Right atrium auricular region (tissue), 2 donors: ENCODE results near the gene CIBAR2. TPM values are rescaled to one million over a fixed set of nuclear protein-coding genes. Genes with fewer than 3 reads are reported as not detected.

Experiments
- DNase-seq: peaks from one replicate; pipeline ENCODE4 v3.0.0-alpha.2; 2019; ENCODE audit warnings: low spot score
- H3K27ac ChIP-seq, 2 donors: fragments of 200-600 bp; sonication (generic); 1 replicate in 1 of 2; 2 replicates in 1 of 2; pipeline ENCODE4 v1.5.1; 2016 to 2019
- H3K27me3 ChIP-seq, 2 donors: fragments of 200-600 bp; sonication (generic); one replicate each; pipeline versions ENCODE4 v1.5.1 to v1.6.0; 2017 to 2019
- H3K36me3 ChIP-seq: fragments of 200-600 bp; sonication (generic); one replicate; pipeline ENCODE4 v1.5.1; 2016
- H3K4me1 ChIP-seq, 2 donors: fragments of 200-600 bp; sonication (generic); one replicate each; pipeline versions ENCODE4 v1.5.1 to v1.6.0; 2017 to 2019
- H3K4me3 ChIP-seq, 2 donors: fragments of 200-600 bp; sonication (generic); 1 replicate in 1 of 2; 2 replicates in 1 of 2; pipeline ENCODE4 v1.5.1; 2017 to 2019; ENCODE audit warnings: mild to moderate bottlenecking in 1 of 2, moderate library complexity in 1 of 2
- H3K9me3 ChIP-seq, 2 donors: fragments of 200-600 bp; sonication (generic); one replicate each; pipeline ENCODE4 v1.5.1; 2019
- total RNA-seq, 2 donors: library from RNA; depleted of rRNA; stranded (reverse); fragments of >200 nt; gene quantifications; one replicate each; pipeline ENCODE4 v1.1.0, GENCODE V29; 2016
- TF ChIP-seq, protein P1 (sequence below), 2 donors: fragments of 200-600 bp; sonication (generic); IDR thresholded peaks; one replicate each; pipeline ENCODE4 v1.5.1; 2019; ENCODE audit warnings: antibody characterized with exemption in 2 of 2

CIBAR2 gene
- total RNA-seq, 2 donors from 2014 or later, result not detected

DNA sequence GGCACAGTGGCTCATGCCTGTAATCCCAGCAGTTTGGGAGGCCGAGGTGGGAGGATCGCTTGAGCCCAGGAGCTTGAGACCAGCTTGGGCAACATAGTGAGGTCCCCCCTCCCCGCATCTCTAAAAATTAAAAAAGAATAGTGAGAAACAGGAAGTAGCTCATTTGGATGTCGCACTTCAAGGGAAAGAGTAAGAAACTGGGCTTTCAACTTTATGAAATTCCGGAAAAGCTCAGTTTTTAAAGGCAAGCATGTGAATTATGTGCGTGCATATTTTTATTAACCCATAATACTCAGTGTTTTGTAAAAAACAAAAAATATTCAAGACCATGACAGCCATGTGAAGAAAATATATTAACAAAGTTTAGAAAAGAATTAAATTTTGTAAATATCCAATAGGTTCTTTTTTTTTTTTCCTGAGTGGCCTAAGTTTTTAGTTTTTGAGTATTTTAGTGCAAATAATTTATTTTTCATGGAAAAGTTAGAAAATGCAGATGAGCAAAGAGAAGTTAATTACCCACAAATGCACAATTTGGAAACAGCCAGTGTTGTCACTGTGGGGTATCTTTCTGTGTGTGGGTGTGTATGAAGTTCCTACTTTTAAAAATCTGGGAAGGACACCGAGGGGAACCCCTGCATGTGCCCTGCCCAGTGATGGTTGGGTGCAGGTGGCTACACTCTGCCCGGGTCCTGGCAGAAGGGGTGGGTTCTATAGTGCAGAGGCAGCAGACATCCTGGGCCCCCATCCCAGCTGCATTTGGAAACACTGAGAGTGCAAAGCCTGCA lies 40.0 kb downstream of the CIBAR2 start:
- no peaks in the 10 kb centered on the region for H3K27me3 ChIP-seq
- TF ChIP-seq, protein P1, sequence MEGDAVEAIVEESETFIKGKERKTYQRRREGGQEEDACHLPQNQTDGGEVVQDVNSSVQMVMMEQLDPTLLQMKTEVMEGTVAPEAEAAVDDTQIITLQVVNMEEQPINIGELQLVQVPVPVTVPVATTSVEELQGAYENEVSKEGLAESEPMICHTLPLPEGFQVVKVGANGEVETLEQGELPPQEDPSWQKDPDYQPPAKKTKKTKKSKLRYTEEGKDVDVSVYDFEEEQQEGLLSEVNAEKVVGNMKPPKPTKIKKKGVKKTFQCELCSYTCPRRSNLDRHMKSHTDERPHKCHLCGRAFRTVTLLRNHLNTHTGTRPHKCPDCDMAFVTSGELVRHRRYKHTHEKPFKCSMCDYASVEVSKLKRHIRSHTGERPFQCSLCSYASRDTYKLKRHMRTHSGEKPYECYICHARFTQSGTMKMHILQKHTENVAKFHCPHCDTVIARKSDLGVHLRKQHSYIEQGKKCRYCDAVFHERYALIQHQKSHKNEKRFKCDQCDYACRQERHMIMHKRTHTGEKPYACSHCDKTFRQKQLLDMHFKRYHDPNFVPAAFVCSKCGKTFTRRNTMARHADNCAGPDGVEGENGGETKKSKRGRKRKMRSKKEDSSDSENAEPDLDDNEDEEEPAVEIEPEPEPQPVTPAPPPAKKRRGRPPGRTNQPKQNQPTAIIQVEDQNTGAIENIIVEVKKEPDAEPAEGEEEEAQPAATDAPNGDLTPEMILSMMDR (IDR thresholded peaks at IDR 0.05), result no peak
- H3K4me1 ChIP-seq, result peaks cover 0 to 13% of the 10 kb centered on the region in 2 donors
- DNase-seq, result no peak
- H3K27ac ChIP-seq, result no peak overlapping the region
- H3K9me3 ChIP-seq, result no peaks in the 10 kb centered on the region
- peaks cover 18% of the 10 kb centered on the region for H3K36me3 ChIP-seq
- H3K4me3 ChIP-seq, result no peak overlapping the region

DNA sequence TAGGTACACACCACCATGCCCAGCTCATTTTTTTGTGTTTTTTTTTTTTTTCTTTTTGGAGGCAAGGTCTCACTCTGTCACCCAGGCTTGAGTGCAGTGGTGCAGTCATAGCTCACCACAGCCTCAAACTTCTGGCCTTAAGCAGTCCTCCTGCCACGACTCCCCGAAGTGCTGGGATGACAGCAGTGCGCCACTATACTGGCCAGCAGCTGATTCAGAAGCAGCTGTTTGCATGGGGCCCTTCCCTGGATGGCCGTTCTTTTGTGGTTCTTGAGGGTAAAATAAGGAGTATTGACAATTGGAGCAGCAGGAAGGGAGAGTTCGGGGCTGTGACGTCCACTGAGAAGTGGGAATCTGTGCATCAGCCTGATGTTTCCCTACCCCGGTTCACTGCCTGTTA lies 43.1 kb downstream of the CIBAR2 start:
- TF ChIP-seq, protein P1 (IDR thresholded peaks at IDR 0.05), result no peak
- H3K9me3 ChIP-seq, result no peaks in the 10 kb centered on the region
- no peak for DNase-seq

DNA sequence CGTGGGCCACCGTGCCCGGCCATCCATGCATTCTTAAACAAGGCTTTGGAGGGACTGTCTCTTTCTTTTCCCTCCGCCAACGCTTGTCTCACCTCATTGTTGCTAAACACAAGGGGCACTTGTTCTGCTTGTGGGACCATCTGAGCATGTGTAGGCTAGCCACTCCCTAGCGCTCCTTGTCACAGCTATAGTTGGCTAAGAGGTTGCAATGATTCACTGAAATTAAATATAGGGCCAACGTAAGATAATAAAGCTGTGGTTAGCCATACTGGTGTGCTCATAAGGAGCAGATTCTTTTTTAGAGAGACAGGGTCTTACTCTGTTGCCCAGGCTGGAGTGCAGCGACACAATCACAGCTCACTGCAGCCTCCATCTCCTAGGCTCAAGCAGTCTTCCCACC lies 43.5 kb downstream of the CIBAR2 start:
- H3K9me3 ChIP-seq, result no peaks in the 10 kb centered on the region
- no peak overlapping the region for H3K4me3 ChIP-seq
- H3K36me3 ChIP-seq, result peaks cover 18% of the 10 kb centered on the region
- no peak overlapping the region for H3K27ac ChIP-seq
- no peaks in the 10 kb centered on the region for H3K27me3 ChIP-seq
- peaks cover 0 to 13% of the 10 kb centered on the region in 2 donors for H3K4me1 ChIP-seq
- TF ChIP-seq, protein P1 (IDR thresholded peaks at IDR 0.05), result no peak
- DNase-seq, result no peak

More for the DNA sequence above, 43.1 kb downstream of the CIBAR2 start:
- H3K27ac ChIP-seq, result no peak overlapping the region
- H3K4me3 ChIP-seq, result no peak overlapping the region
- H3K27me3 ChIP-seq, result no peaks in the 10 kb centered on the region
- H3K4me1 ChIP-seq, result peaks cover 0 to 13% of the 10 kb centered on the region in 2 donors
- peaks cover 18% of the 10 kb centered on the region for H3K36me3 ChIP-seq

DNA sequence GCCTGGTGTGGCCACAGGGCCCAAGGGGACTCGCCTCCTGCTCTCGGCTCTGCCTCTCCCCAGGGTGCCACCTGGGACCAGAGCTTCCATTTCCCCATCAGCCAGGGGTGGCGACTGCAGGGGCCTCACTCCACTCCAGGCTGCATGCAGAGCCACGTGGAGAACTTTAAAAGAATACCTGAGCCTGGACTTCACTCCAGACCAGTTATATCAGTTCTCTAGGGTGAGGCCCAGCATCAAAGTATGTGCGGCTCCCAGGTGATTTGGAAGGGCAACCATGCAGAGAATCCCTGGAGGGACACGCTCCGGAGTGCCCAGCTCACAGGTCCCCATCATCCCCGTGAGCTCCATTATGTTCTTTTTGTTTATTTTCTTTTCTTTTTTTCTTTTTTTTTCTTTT lies 44.8 kb downstream of the CIBAR2 start:
- TF ChIP-seq, protein P1 (IDR thresholded peaks at IDR 0.05), result no peak
- Histone ChIP-seq H3K4me1 (peaks cover 0 to 3% of the 10 kb centered on the region in 2 donors), H3K4me3 (no peak overlapping the region), H3K27ac (no peak overlapping the region), H3K9me3 (no peaks in the 10 kb centered on the region), H3K36me3 (peaks cover 18% of the 10 kb centered on the region), H3K27me3 (no peaks in the 10 kb centered on the region)
- DNase-seq, result no peak

DNA sequence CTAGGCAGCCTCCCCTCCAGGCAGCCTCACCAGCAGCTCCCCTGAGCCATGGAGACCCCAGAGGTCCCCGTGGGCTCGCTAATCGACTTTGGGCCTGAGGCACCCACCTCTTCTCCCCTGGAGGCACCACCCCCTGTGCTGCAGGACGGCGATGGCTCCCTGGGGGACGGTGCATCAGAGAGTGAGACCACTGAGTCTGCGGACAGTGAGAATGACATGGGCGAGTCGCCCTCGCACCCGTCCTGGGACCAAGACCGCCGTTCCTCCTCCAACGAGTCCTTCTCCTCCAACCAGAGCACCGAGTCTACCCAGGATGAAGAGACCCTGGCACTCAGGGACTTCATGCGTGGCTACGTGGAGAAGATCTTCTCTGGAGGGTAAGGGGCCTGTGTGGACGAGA lies 45.2 kb downstream of the CIBAR2 start:
- Histone ChIP-seq H3K27ac (no peak overlapping the region), H3K27me3 (no peaks in the 10 kb centered on the region), H3K36me3 (peaks cover 18% of the 10 kb centered on the region), H3K4me1 (no peaks in the 10 kb centered on the region), H3K9me3 (no peaks in the 10 kb centered on the region), H3K4me3 (no peak overlapping the region)
- TF ChIP-seq, protein P1 (IDR thresholded peaks at IDR 0.05), result no peak
- DNase-seq, result no peak
